DND-41 (cell line): ENCODE results near the gene MAN2C1.

Experiments used
- EZH2 ChIP-seq: IDR thresholded peaks from 3 replicates; pipeline ENCODE4 v1.6.1; 2012; ENCODE audit warnings: borderline replicate concordance, low read depth, mild to moderate bottlenecking, moderate library complexity, low read length, inconsistent platforms; ENCODE audit not compliant: severe bottlenecking
- TF ChIP-seq, protein P1 (sequence below): IDR thresholded peaks from 2 replicates; pipeline ENCODE4 v1.5.1; 2012; ENCODE audit warnings: borderline replicate concordance, low read length, moderate library complexity, mild to moderate bottlenecking; ENCODE audit not compliant: poor library complexity, severe bottlenecking; ENCODE audit errors: extremely low read depth

DNA sequence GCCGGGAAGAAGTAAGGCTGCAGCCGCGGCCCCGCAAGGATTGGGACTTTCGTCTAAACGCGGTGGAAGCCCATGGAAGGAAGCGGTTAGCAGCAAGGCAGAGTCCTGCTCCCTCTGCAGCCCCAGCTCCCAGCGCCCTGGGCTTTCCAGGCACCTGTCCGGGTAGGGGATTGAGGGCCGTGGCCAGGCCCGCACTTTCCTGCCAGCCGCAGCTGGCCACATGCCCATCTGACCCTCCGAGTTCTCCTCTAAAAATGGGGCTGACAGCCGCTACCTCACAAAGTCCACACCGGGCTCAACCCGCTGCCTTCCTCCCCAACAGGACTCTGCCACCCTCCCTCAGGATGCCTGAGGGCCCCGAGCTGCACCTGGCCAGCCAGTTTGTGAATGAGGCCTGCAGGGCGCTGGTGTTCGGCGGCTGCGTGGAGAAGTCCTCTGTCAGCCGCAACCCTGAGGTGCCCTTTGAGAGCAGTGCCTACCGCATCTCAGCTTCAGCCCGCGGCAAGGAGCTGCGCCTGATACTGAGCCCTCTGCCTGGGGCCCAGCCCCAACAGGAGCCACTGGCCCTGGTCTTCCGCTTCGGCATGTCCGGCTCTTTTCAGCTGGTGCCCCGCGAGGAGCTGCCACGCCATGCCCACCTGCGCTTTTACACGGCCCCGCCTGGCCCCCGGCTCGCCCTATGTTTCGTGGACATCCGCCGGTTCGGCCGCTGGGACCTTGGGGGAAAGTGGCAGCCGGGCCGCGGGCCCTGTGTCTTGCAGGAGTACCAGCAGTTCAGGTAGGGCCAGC is 19.7 kb downstream of the MAN2C1 start:
- TF ChIP-seq, protein P1, sequence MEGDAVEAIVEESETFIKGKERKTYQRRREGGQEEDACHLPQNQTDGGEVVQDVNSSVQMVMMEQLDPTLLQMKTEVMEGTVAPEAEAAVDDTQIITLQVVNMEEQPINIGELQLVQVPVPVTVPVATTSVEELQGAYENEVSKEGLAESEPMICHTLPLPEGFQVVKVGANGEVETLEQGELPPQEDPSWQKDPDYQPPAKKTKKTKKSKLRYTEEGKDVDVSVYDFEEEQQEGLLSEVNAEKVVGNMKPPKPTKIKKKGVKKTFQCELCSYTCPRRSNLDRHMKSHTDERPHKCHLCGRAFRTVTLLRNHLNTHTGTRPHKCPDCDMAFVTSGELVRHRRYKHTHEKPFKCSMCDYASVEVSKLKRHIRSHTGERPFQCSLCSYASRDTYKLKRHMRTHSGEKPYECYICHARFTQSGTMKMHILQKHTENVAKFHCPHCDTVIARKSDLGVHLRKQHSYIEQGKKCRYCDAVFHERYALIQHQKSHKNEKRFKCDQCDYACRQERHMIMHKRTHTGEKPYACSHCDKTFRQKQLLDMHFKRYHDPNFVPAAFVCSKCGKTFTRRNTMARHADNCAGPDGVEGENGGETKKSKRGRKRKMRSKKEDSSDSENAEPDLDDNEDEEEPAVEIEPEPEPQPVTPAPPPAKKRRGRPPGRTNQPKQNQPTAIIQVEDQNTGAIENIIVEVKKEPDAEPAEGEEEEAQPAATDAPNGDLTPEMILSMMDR: no peak
- TF ChIP-seq EZH2: no peak
